Measurements from ENCODE around the gene SNTG2.

GRCh38 chr2:1017827-1018226 is 67.2 kb downstream of the SNTG2 start:
- TF ChIP-seq SIN3A (IDR thresholded peaks at IDR 0.05; ENCODE audit: borderline replicate concordance, low read depth, low read length) (no peak), ZNF549 (CRISPR knock-in tag; IDR thresholded peaks at IDR 0.05) (no peak), CTCF (CRISPR knock-in tag; IDR thresholded peaks at IDR 0.05) (no peak), SNRNP70 (IDR thresholded peaks at IDR 0.05; ENCODE audit: low read depth, low read length) (no peak), HNRNPLL (IDR thresholded peaks at IDR 0.05; ENCODE audit: low read depth, low read length, poor library complexity, severe bottlenecking) (no peak)
